Osteoblast (primary cell): ENCODE data around the gene TAB3. TPM values are rescaled to one million over a fixed set of nuclear protein-coding genes. Genes with fewer than 3 reads are reported as not detected.
A peak's percentile ranks its signal among the peaks of the same experiment; 100 is the strongest.

Experiments
- DNase-seq: peaks from one replicate; pipeline ENCODE4 v3.0.0; 2011; ENCODE audit warnings: low spot score, mixed read lengths; ENCODE audit not compliant: insufficient read length; ENCODE audit errors: missing footprints
- H2AFZ ChIP-seq: 2 replicates; pipeline ENCODE4 v1.6.0; 2011; ENCODE audit warnings: mild to moderate bottlenecking, low read length
- H3K27ac ChIP-seq: 2 replicates; pipeline ENCODE4 v1.5.1; 2011; ENCODE audit warnings: mild to moderate bottlenecking, low read depth, low read length, moderate library complexity
- H3K27me3 ChIP-seq: 2 replicates; pipeline ENCODE4 v1.6.0; 2012; ENCODE audit warnings: mild to moderate bottlenecking, control low read depth, inconsistent platforms, low read length, moderate library complexity; ENCODE audit not compliant: insufficient read depth
- H3K36me3 ChIP-seq: 2 replicates; pipeline ENCODE4 v1.5.1; 2011; ENCODE audit warnings: mild to moderate bottlenecking, low read length, control low read depth, moderate library complexity; ENCODE audit not compliant: insufficient read depth
- H3K4me1 ChIP-seq: 2 replicates; pipeline ENCODE4 v1.5.1; 2011; ENCODE audit warnings: mild to moderate bottlenecking, low read length, control low read depth, moderate library complexity; ENCODE audit not compliant: insufficient read depth
- H3K4me2 ChIP-seq: 2 replicates; pipeline ENCODE4 v1.6.0; 2011; ENCODE audit warnings: mild to moderate bottlenecking, low read length; ENCODE audit not compliant: insufficient read depth
- H3K4me3 ChIP-seq: fragments of 200-600 bp; sonication (generic); 3 replicates; pipeline ENCODE4 v1.5.1; 2012; ENCODE audit warnings: mild to moderate bottlenecking, low read length, inconsistent platforms; ENCODE audit not compliant: insufficient read depth
- H3K79me2 ChIP-seq: 2 replicates; pipeline ENCODE4 v1.6.0; 2012; ENCODE audit warnings: mild to moderate bottlenecking, low read length, control low read depth, inconsistent platforms; ENCODE audit not compliant: insufficient read depth
- H3K9me3 ChIP-seq: 2 replicates; pipeline ENCODE4 v1.5.1; 2011; ENCODE audit warnings: low read depth, low read length, control low read depth
- H4K20me1 ChIP-seq: 2 replicates; pipeline ENCODE4 v1.6.0; 2012; ENCODE audit warnings: mild to moderate bottlenecking, low read length, control low read depth; ENCODE audit not compliant: insufficient read depth
- total RNA-seq: library from RNA; depleted of rRNA; stranded (reverse); fragments of >200 nt; gene quantifications from 2 replicates; pipeline ENCODE4 v1.2.3, GENCODE V29; 2012
- TF ChIP-seq, protein P1 (sequence below): IDR thresholded peaks from 2 replicates; pipeline ENCODE4 v1.5.1; 2011; ENCODE audit warnings: mild to moderate bottlenecking, low read depth, low read length, moderate library complexity; ENCODE audit errors: extremely low read depth

The TAB3 gene
- total RNA-seq, 1 donor = 15.2 TPM

DNA sequence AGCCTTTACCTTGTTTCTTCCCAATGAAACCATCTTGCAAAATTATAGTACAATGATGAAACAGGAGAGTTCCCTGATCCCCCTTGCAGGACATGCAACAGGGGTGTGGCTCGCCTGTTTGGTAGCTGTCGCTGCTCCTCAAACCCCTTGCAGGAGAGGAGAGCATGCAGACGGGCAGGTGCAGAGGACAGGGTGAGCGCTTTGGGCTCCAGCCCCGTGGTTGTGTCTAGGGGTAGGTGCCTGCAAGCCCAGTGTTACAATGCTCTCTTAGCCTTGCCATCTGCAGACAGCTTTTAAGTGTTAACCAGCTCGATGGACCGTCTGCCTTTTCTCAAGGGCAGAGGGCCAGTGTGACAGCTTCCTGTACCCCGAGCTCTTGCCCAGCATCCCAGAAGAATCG, 102.0 kb downstream of the TAB3 start:
- TF ChIP-seq, protein P1, sequence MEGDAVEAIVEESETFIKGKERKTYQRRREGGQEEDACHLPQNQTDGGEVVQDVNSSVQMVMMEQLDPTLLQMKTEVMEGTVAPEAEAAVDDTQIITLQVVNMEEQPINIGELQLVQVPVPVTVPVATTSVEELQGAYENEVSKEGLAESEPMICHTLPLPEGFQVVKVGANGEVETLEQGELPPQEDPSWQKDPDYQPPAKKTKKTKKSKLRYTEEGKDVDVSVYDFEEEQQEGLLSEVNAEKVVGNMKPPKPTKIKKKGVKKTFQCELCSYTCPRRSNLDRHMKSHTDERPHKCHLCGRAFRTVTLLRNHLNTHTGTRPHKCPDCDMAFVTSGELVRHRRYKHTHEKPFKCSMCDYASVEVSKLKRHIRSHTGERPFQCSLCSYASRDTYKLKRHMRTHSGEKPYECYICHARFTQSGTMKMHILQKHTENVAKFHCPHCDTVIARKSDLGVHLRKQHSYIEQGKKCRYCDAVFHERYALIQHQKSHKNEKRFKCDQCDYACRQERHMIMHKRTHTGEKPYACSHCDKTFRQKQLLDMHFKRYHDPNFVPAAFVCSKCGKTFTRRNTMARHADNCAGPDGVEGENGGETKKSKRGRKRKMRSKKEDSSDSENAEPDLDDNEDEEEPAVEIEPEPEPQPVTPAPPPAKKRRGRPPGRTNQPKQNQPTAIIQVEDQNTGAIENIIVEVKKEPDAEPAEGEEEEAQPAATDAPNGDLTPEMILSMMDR = no peak
- Histone ChIP-seq H4K20me1 (no peaks in the 10 kb centered on the region), H3K36me3 (no peaks in the 10 kb centered on the region), H3K27me3 (no peaks in the 10 kb centered on the region), H3K79me2 (no peaks in the 10 kb centered on the region), H3K27ac (no peak overlapping the region), H3K9me3 (peaks cover 13% of the 10 kb centered on the region), H2AFZ (no peak overlapping the region), H3K4me3 (no peak overlapping the region), H3K4me2 (no peak overlapping the region), H3K4me1 (no peaks in the 10 kb centered on the region)
- DNase-seq = no peak

DNA sequence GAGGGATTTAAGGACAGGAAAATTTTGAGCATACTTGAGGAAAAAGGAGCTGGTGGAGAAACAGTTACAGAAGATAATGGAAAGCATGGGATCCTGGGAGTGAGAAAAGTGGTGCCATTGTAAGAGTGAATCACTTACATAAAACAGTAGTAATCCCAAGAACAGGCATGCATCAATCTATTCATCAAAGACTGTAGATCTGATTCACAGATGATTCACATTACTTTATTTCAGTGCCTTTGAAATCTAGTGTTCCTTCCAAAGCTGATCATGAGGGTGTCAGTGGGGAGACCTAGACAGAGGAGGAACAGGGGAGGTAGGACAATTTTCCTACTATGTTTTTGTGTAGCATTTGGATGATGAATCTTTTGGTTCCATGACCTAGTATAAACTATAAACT, 102.7 kb downstream of the TAB3 start:
- DNase-seq = no peak
- Histone ChIP-seq H3K27ac (no peak overlapping the region), H3K4me3 (no peak overlapping the region), H3K79me2 (no peaks in the 10 kb centered on the region), H4K20me1 (no peaks in the 10 kb centered on the region), H3K4me2 (no peak overlapping the region), H3K9me3 (peaks cover 9% of the 10 kb centered on the region), H2AFZ (no peak overlapping the region), H3K27me3 (no peaks in the 10 kb centered on the region), H3K4me1 (no peaks in the 10 kb centered on the region), H3K36me3 (no peaks in the 10 kb centered on the region)
- TF ChIP-seq, protein P1 = no peak

DNA sequence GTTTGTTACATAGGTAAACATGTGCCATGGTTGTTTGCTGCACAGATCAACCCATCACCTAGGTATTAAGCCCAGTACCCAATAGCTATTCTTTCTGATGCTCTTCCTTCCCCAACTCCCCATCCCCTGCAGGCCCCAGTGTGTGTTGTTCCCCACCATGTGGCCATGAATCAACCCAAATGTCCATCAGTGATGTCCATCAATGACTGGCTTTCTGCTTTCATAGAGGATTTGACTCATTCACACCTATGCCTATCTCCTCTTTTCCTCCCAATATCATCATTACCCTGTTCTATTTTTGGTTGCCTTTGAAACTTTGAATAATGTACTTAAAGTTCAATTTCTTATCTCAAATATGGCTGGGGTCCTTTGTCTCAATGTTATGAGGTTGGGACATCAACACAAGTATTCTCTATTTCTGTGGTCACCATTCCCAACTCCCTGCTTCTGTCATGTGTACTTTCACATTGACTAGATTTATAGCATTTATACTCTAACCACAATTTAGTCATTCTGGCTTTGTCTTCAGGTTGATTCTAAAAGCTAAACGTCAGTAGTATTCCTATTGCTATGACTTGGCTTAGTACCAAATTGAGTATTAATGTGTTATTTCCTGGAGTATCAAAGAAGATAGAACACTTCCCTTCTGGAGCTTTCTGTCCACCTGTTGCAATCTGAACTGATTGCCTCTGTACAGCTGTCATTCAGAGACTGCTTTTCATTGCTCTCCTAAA, 107.2 kb downstream of the TAB3 start:
- H3K36me3 ChIP-seq = no peaks in the 10 kb centered on the region
- no peaks in the 10 kb centered on the region for H3K79me2 ChIP-seq
- H3K4me3 ChIP-seq = no peak overlapping the region
- no peaks in the 10 kb centered on the region for H4K20me1 ChIP-seq
- H3K4me1 ChIP-seq = no peaks in the 10 kb centered on the region
- TF ChIP-seq, protein P1 = no peak
- no peak overlapping the region for H3K27ac ChIP-seq
- H3K4me2 ChIP-seq = no peak overlapping the region
- H3K27me3 ChIP-seq = no peaks in the 10 kb centered on the region
- no peak overlapping the region for H2AFZ ChIP-seq
- peak; percentile 44 for DNase-seq
- H3K9me3 ChIP-seq = no peaks in the 10 kb centered on the region

DNA sequence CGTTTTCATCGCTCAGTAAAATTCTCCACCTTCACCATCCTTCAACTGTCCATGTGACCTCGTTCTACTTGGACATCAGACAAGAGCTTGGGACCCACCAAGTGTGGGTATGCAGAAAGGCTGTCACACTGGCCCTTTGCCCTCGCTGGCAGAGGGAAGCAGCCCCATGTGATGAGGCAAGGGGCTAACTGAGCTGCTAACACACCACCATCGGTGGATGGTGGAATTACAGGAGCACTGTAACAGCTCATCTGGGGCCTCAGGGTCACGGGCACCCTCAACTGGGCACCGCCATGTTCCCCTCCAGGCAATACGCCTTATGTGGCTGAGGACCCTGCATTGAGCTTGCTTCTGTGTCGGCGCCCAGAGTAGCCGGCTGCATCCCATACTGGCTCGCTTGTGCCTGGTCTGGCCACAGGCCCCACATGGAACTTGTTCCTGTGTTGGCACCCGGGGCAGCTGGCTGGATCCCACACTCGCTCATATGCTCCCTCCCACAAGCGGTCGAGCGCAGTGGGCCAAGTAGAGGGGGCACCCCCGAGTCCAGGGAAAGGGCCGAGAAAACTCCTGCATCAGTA, 109.5 kb downstream of the TAB3 start:
- no peak overlapping the region for H2AFZ ChIP-seq
- H3K27ac ChIP-seq = no peak overlapping the region
- TF ChIP-seq, protein P1 = no peak

More for the DNA sequence above, 109.5 kb downstream of the TAB3 start:
- Histone ChIP-seq H3K4me3 (no peak overlapping the region), H3K27me3 (no peaks in the 10 kb centered on the region), H3K9me3 (no peaks in the 10 kb centered on the region), H3K79me2 (no peaks in the 10 kb centered on the region), H3K4me2 (no peak overlapping the region), H3K36me3 (no peaks in the 10 kb centered on the region), H4K20me1 (no peaks in the 10 kb centered on the region), H3K4me1 (no peaks in the 10 kb centered on the region)
- no peak for DNase-seq
